ENCODE measurements around the gene EIF2AK3. TPM values are rescaled to one million over a fixed set of nuclear protein-coding genes. Genes with fewer than 3 reads are reported as not detected.
A peak's percentile ranks its signal among the peaks of the same experiment; 100 is the strongest.

EIF2AK3 gene
- polyA plus RNA-seq (2013, experiment 1 of 2) = 10.1 TPM
- polyA plus RNA-seq (2013, experiment 2 of 2) = 11.4 TPM

DNA sequence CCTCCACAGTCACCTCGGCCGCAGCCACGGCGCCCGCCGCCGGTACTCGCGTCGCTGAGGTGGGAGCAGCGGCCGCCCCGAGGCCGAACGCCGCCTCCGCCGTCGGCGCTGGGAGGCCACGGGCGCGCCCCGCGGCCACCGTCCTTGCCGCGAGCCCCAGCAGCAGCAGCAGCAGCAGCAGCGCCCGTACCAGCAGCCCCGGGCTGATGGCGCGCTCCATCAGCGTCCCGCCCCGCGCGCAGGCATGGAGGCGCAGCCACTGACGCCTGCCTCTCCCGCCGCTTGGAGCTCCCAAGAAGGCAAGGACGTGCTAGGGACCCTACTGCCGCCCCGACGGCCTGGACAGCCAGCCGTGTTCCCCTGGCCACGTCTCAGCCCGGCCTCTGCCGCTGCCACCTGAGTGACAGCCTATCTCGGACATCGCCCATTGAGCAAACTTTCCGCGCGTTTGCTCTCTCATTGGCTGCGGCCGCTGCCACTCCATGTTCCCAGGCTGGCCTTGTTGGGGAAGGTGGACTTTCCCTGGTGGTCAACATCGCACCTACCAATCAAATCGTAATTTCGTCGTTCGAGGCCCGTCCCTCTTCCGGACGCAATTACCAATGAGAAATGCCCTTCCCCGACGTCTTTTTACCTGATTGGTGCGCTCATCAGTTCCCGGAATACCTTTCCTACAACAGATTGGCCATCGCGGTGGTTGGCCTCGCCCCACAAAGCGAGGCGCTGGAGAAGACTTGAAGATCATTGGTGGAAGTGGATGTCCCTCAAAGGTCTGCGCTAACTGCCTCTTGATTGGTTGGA lies at the start of gene EIF2AK3:
Gene EIF2AK3, minus strand, starts transcription at position 410 of the 801 bp plus-strand sequence. Its CDS starts 190 bp downstream, at position 220.
- peak within 1 kb of the TSS; percentile 98 for H3K56ac ChIP-seq (ENCODE audit: low read length)
- no peak within 1 kb of the TSS for H2BK15ac ChIP-seq (replicated peaks; ENCODE audit: low read depth)
- peak within 1 kb of the TSS; percentile 75 for H3K18ac ChIP-seq (ENCODE audit: low read length)
- H3K4me1 ChIP-seq (ENCODE audit: control insufficient read depth, low read depth, low read length) = peaks cover 6% of the 10 kb centered on the region
- H3K4ac ChIP-seq (ENCODE audit: low read depth, low read length) = peak within 1 kb of the TSS; percentile 84
- H3K36me3 ChIP-seq (ENCODE audit: control insufficient read depth, insufficient read depth, low read length) = no peaks in the 10 kb centered on the region
- peak within 1 kb of the TSS; percentile 96 for H3K27ac ChIP-seq (ENCODE audit: low read depth, low read length)
- H3K9ac ChIP-seq (ENCODE audit: low read length) = peak within 1 kb of the TSS; percentile 95
- peak within 1 kb of the TSS; percentile 89 for H3K4me2 ChIP-seq (ENCODE audit: low read length)
- peaks cover 25% of the 10 kb centered on the region for H3K79me2 ChIP-seq (ENCODE audit: control insufficient read depth, insufficient read depth, low read length)
- H2BK120ac ChIP-seq (ENCODE audit: low read depth, low read length) = no peak within 1 kb of the TSS
- H4K5ac ChIP-seq (ENCODE audit: low read length) = no peak within 1 kb of the TSS
- no peaks in the 10 kb centered on the region for H3K27me3 ChIP-seq (ENCODE audit: insufficient read depth, low read length, poor library complexity)
- peak within 1 kb of the TSS; percentile 33 for H3K23ac ChIP-seq (ENCODE audit: low read length)
- no CpG with 5 or more reads among the region's 75 CpGs for WGBS (ENCODE audit: extremely low coverage, insufficient coverage, low lambda C conversion rate)
- peak within 1 kb of the TSS; percentile 83 for H3K4me3 ChIP-seq (ENCODE audit: low read length)
- peak within 1 kb of the TSS; percentile 85 for H2BK5ac ChIP-seq (ENCODE audit: low read length)
- H2AK5ac ChIP-seq (ENCODE audit: low read length) = no peak within 1 kb of the TSS
- peak; percentile 100 for DNase-seq
- no peak within 1 kb of the TSS for H4K8ac ChIP-seq (ENCODE audit: low read depth, low read length)
- H3K79me1 ChIP-seq (ENCODE audit: low read length) = peaks cover 8% of the 10 kb centered on the region

DNA sequence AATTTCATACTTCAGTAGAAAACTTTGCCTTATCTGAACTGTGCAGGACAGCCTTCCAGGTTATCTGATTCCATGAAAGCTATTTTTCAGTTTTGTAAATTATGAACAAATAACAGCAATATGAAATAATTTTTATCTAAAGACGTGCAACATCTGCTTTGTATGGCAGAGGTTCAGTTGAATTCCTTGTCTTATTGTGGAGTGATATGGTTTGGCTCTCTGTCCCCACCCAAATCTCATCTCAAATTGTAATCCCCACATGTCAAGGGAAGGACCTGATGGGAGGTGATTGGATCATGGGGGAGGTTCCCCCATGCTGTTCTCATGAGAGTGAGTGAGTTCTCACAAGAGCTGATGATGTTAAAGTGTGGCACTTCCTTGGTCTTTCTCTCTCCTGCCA lies 46.1 kb upstream of the EIF2AK3 start:
- no peaks in the 10 kb centered on the region for H3K27me3 ChIP-seq (ENCODE audit: insufficient read depth, low read length, poor library complexity)
- no peak overlapping the region for H3K4me3 ChIP-seq (ENCODE audit: low read length)
- no peak overlapping the region for H2BK5ac ChIP-seq (ENCODE audit: low read length)
- H3K4me1 ChIP-seq (ENCODE audit: control insufficient read depth, low read depth, low read length) = no peaks in the 10 kb centered on the region
- no peak overlapping the region for H3K4me2 ChIP-seq (ENCODE audit: low read length)
- DNase-seq = peak; percentile 54
- no peak overlapping the region for H3K23ac ChIP-seq (ENCODE audit: low read length)
- no peak overlapping the region for H4K8ac ChIP-seq (ENCODE audit: low read depth, low read length)
- H4K5ac ChIP-seq (ENCODE audit: low read length) = no peak overlapping the region
- H2BK15ac ChIP-seq (replicated peaks; ENCODE audit: low read depth) = no peak overlapping the region
- H3K79me1 ChIP-seq (ENCODE audit: low read length) = no peaks in the 10 kb centered on the region
- H3K27ac ChIP-seq (ENCODE audit: low read depth, low read length) = no peak overlapping the region
- no peaks in the 10 kb centered on the region for H3K79me2 ChIP-seq (ENCODE audit: control insufficient read depth, insufficient read depth, low read length)
- no peak overlapping the region for H3K9ac ChIP-seq (ENCODE audit: low read length)
- no peak overlapping the region for H3K4ac ChIP-seq (ENCODE audit: low read depth, low read length)
- WGBS (ENCODE audit: extremely low coverage, insufficient coverage, low lambda C conversion rate) = no CpG with 5 or more reads among the region's 1 CpG
- no peak overlapping the region for H3K18ac ChIP-seq (ENCODE audit: low read length)
- H2BK120ac ChIP-seq (ENCODE audit: low read depth, low read length) = no peak overlapping the region
- H3K56ac ChIP-seq (ENCODE audit: low read length) = no peak overlapping the region
- no peaks in the 10 kb centered on the region for H3K36me3 ChIP-seq (ENCODE audit: control insufficient read depth, insufficient read depth, low read length)
- no peak overlapping the region for H2AK5ac ChIP-seq (ENCODE audit: low read length)

DNA sequence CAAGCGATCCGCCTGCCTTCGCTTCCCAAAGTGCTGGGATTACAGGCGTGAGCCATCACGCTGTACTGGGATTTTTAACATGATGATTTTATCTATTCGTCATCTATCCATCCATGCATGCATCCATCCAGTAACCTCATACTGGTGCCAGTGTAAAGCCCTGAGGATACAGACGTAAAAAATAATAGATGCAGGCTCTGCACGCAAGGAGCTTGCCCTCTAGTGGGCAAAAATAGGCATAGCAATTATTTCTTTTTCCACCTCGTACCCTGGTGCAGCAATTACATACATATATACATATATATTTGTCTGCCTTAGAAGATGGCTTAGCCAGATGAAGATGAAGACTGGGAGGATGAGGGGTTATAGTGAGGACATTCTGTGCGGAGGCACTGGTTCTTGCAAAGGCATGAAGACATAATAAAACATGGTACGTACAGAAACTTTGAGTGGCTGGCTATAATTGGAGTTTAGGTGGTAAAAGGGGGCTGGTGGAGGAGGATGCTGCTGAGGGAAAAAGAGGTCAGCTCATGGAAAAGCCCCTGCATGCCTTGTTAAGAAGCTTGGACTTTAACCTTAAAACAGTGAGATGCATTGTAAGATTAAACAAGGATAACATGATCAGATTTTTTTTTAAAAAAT lies 44.6 kb upstream of the EIF2AK3 start:
- peak; percentile 56 for DNase-seq
- H3K79me2 ChIP-seq (ENCODE audit: control insufficient read depth, insufficient read depth, low read length) = no peaks in the 10 kb centered on the region
- H4K5ac ChIP-seq (ENCODE audit: low read length) = no peak overlapping the region
- H2BK120ac ChIP-seq (ENCODE audit: low read depth, low read length) = no peak overlapping the region
- H2BK15ac ChIP-seq (replicated peaks; ENCODE audit: low read depth) = no peak overlapping the region
- H3K4me3 ChIP-seq (ENCODE audit: low read length) = no peak overlapping the region
- no peak overlapping the region for H3K18ac ChIP-seq (ENCODE audit: low read length)
- H3K9ac ChIP-seq (ENCODE audit: low read length) = no peak overlapping the region
- H3K27me3 ChIP-seq (ENCODE audit: insufficient read depth, low read length, poor library complexity) = no peaks in the 10 kb centered on the region
- H3K56ac ChIP-seq (ENCODE audit: low read length) = no peak overlapping the region
- no peak overlapping the region for H3K4ac ChIP-seq (ENCODE audit: low read depth, low read length)
- WGBS (ENCODE audit: extremely low coverage, insufficient coverage, low lambda C conversion rate) = no CpG with 5 or more reads among the region's 11 CpGs
- no peaks in the 10 kb centered on the region for H3K79me1 ChIP-seq (ENCODE audit: low read length)
- H4K8ac ChIP-seq (ENCODE audit: low read depth, low read length) = no peak overlapping the region
- H3K4me1 ChIP-seq (ENCODE audit: control insufficient read depth, low read depth, low read length) = no peaks in the 10 kb centered on the region
- H3K36me3 ChIP-seq (ENCODE audit: control insufficient read depth, insufficient read depth, low read length) = no peaks in the 10 kb centered on the region
- H2AK5ac ChIP-seq (ENCODE audit: low read length) = no peak overlapping the region
- no peak overlapping the region for H3K4me2 ChIP-seq (ENCODE audit: low read length)
- H2BK5ac ChIP-seq (ENCODE audit: low read length) = no peak overlapping the region
- no peak overlapping the region for H3K27ac ChIP-seq (ENCODE audit: low read depth, low read length)
- H3K23ac ChIP-seq (ENCODE audit: low read length) = no peak overlapping the region

DNA sequence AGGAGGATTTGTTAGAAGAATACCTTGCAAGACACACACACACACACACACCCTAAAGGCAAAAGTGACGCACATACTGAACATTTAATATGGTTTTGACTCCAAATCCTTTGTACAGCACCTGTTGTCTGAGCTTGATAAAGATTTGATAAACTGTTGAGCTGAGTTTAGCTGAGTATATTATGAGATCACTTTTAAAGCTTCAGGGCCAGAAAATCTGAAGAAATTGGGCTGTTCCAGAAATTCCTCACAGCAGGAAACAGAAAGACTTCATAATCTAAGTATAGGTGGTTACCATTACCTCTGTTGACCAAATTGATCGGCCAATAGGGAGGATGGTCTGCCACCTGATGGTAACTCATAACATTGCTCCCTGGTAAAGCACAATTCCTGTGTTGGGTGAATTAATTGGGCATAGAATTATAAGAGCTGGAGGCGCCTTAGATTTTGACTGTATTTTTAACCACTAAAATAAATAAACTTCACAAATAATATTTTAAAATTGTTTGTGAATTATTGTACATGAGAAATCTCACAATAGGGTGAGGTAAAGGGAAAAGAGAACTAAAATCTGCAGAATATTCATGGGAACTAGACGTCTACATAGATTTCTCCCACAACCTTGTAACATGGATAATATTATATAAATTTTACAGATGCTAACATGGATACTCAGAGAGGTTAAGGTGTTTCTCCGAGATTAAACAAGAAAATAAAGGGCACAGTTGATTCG lies 42.4 kb upstream of the EIF2AK3 start:
- Histone ChIP-seq H3K79me1 (ENCODE audit: low read length) (no peaks in the 10 kb centered on the region), H3K23ac (ENCODE audit: low read length) (no peak overlapping the region), H3K9ac (ENCODE audit: low read length) (no peak overlapping the region), H2BK15ac (replicated peaks; ENCODE audit: low read depth) (no peak overlapping the region), H3K36me3 (ENCODE audit: control insufficient read depth, insufficient read depth, low read length) (no peaks in the 10 kb centered on the region), H2BK120ac (ENCODE audit: low read depth, low read length) (no peak overlapping the region), H2BK5ac (ENCODE audit: low read length) (no peak overlapping the region), H3K27ac (ENCODE audit: low read depth, low read length) (no peak overlapping the region), H3K4me1 (ENCODE audit: control insufficient read depth, low read depth, low read length) (no peaks in the 10 kb centered on the region), H3K4me2 (ENCODE audit: low read length) (no peak overlapping the region), H4K8ac (ENCODE audit: low read depth, low read length) (no peak overlapping the region), H3K18ac (ENCODE audit: low read length) (no peak overlapping the region), H4K5ac (ENCODE audit: low read length) (no peak overlapping the region), H3K79me2 (ENCODE audit: control insufficient read depth, insufficient read depth, low read length) (no peaks in the 10 kb centered on the region), H2AK5ac (ENCODE audit: low read length) (no peak overlapping the region), H3K4me3 (ENCODE audit: low read length) (no peak overlapping the region), H3K27me3 (ENCODE audit: insufficient read depth, low read length, poor library complexity) (no peaks in the 10 kb centered on the region), H3K4ac (ENCODE audit: low read depth, low read length) (no peak overlapping the region), H3K56ac (ENCODE audit: low read length) (no peak overlapping the region)
- peak; percentile 61 for DNase-seq
- WGBS (ENCODE audit: extremely low coverage, insufficient coverage, low lambda C conversion rate) = no CpG with 5 or more reads among the region's 6 CpGs

DNA sequence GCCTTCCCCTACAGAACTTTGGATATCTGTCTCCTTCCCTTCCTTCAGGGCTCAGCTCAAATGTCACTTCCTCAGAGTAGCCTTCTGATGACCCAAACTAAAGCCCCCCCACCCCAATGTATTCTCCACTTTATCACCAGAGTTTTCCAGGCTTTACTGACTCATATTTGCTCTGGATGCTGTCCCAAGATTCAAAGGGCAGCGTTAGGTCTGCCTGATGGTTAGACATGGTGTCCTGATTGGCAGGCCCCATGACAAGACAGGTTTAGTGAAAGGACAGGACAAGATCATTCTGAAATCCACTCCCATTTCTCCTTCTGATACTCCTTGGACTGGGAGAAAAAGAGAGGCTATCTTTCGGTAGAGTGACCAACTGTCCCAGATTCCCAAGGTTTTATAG lies 41.6 kb upstream of the EIF2AK3 start:
- no peak overlapping the region for H3K4ac ChIP-seq (ENCODE audit: low read depth, low read length)
- H2AK5ac ChIP-seq (ENCODE audit: low read length) = no peak overlapping the region
- no peak overlapping the region for H3K27ac ChIP-seq (ENCODE audit: low read depth, low read length)
- WGBS (ENCODE audit: extremely low coverage, insufficient coverage, low lambda C conversion rate) = no CpG with 5 or more reads among the region's 2 CpGs
- H3K79me1 ChIP-seq (ENCODE audit: low read length) = no peaks in the 10 kb centered on the region
- DNase-seq = no peak
- no peaks in the 10 kb centered on the region for H3K79me2 ChIP-seq (ENCODE audit: control insufficient read depth, insufficient read depth, low read length)
- H3K56ac ChIP-seq (ENCODE audit: low read length) = no peak overlapping the region
- no peaks in the 10 kb centered on the region for H3K4me1 ChIP-seq (ENCODE audit: control insufficient read depth, low read depth, low read length)
- no peak overlapping the region for H3K18ac ChIP-seq (ENCODE audit: low read length)
- H3K27me3 ChIP-seq (ENCODE audit: insufficient read depth, low read length, poor library complexity) = no peaks in the 10 kb centered on the region
- no peak overlapping the region for H2BK5ac ChIP-seq (ENCODE audit: low read length)
- H3K36me3 ChIP-seq (ENCODE audit: control insufficient read depth, insufficient read depth, low read length) = no peaks in the 10 kb centered on the region
- no peak overlapping the region for H2BK120ac ChIP-seq (ENCODE audit: low read depth, low read length)
- no peak overlapping the region for H3K4me2 ChIP-seq (ENCODE audit: low read length)
- H3K23ac ChIP-seq (ENCODE audit: low read length) = no peak overlapping the region
- no peak overlapping the region for H3K9ac ChIP-seq (ENCODE audit: low read length)
- H4K5ac ChIP-seq (ENCODE audit: low read length) = no peak overlapping the region
- no peak overlapping the region for H4K8ac ChIP-seq (ENCODE audit: low read depth, low read length)
- H3K4me3 ChIP-seq (ENCODE audit: low read length) = no peak overlapping the region
- no peak overlapping the region for H2BK15ac ChIP-seq (replicated peaks; ENCODE audit: low read depth)
